GM19463 (cell line): ENCODE results near the gene ATG13.
"Not testable (repeated sequence)": the region's sequence is repeated elsewhere in the genome, so short reads cannot be mapped to it uniquely, and the experiment has no call there.

ENCODE experiments used
- ATAC-seq: cut with Tn5 transposase; IDR thresholded peaks from one replicate; pipeline ENCODE4 v1.9.1; 2021; ENCODE audit warnings: mild to moderate bottlenecking, moderate library complexity; ENCODE audit not compliant: unreplicated experiment

The ATG13 gene

GRCh38 chr11:46694607-46695006, 77.3 kb downstream of the ATG13 start:
- no peak for ATAC-seq

GRCh38 chr11:46695345-46696211, 78.2 kb downstream of the ATG13 start:
- no peak for ATAC-seq

DNA sequence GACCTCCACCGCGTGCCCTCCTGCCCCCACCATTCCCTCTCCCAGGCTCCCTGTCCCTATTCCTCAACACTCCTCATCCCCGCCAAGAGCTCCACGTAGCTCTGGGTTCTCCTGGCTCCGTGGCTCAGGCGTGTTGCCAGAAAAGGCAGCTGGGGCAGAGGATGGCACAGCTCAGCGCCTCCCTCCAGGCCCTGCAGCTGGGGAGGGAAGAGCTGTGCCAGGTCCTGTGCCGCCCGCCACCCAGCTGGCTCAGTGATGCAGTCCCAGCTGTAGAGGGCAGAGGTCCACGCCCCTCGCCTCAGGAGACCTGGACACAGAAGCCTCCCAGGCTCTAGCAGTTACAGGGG, 78.8 kb downstream of the ATG13 start:
- no peak for ATAC-seq

DNA sequence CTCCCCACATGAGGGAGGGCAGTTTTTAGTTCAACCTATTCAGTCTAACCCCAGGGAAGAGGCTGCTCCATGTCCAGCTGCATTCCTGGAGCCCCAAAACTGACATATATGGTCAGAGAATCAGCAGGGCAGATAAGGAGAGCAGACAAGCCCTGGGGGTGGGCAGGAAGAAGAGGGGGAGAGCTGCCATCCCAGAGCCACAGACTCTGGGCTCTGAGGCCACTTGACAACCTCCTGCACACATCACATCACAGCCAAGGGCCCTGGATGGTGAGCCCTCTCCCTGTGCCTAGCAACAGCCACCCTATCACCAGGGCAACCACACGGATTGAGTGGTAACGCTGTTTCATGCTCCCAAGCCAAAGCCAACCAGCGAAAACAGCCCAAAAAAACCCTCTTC, 80.0 kb downstream of the ATG13 start:
- no peak for ATAC-seq

DNA sequence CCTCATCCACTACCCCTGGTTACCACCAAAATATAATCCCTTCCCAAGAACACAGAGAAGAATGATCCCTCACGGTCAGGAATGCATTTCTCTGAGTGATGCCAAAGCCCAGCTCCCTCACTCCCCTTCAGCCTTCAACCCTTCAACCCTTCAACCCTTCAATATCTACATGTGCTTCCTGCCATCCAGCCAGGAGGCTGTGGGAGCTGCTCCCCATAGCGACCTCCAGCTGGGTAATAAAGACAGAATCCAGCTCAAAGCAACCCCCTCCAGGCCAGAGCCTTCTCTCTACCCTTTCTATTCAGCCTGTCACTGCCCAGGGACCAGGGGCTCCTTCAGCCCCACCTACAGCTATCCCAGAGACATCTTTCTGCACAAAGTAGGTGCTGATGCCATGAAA, 80.4 kb downstream of the ATG13 start:
- no peak for ATAC-seq

DNA sequence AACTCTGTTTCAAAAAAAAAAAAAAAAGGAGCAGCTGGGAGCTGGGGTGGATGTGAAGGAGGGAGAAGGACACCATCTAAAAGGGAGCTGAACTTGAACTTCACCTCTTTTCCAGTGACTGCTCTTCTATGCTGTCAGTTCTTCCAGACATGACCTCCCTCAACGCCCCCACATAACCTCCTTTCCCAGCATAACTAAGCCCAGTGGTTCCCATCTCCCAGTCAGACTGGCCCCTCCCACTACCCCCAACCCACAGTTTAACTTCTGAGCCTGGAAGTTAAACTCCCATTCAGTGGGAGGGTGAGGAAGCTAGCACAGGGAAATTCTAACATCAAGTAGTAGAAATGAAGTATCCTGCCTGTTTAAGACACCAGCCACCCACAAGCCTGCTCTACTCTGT, 81.2 kb downstream of the ATG13 start:
- no peak for ATAC-seq

- ATAC-seq = peak; percentile 97
Measured at GRCh38 chr11:46700241-46701077, 83.1 kb downstream of the ATG13 start, which contains the start of the genes ARHGAP1 and ZNF408. ARHGAP1 (minus strand) TSS chr11:46700619; CDS start chr11:46696107, 4,512 bp downstream. ZNF408 (plus strand) TSS chr11:46701031; CDS start chr11:46701048, 17 bp downstream.

DNA sequence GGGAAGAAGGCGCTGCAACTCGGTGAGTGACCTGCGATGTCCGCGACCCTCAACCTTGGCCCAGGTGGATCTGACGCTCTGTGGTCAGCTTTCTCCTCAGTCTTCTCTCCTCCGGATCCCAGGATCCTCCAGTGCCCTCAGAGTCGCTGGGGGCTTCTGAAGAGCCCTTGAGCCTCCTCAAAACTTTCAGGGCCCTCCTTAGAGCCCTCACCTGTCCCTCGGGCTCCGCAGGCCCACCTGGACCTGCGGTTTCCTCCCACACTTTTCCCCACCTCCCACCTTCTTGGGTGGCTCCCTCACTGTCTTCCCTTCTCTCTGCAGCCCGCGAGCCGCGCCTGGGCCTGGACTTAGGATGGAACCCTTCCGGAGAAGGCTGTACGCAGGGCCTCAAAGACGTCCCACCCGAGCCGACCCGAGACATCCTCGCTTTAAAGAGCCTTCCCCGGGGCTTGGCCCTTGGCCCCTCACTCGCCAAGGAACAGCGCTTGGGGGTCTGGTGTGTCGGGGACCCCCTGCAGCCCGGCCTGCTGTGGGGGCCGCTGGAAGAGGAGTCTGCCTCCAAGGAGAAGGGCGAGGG, 83.8 kb downstream of the ATG13 start:
- no peak for ATAC-seq

- no peak for ATAC-seq
Measured at GRCh38 chr11:46705070-46705688, 87.8 kb downstream of the ATG13 start.

DNA sequence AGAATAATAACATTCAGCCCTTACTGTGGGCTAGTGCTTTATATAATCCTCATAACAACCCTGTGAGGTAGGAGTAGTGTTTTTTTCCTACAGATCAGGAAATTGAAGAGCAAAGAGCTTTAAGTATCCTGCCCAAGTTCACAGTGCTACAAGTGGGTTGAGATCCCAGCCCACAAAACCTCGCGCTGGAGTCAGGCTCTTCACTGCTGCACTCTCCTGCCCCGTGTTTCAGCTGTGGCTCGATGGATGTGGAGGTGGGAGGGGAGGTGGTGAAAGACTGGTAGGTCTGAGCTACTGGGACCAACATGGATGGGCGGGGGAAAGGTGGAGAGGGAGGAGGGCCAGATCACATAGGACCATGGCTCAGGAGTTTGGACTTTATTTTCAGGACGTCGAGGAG, 89.5 kb downstream of the ATG13 start:
- ATAC-seq = no peak

DNA sequence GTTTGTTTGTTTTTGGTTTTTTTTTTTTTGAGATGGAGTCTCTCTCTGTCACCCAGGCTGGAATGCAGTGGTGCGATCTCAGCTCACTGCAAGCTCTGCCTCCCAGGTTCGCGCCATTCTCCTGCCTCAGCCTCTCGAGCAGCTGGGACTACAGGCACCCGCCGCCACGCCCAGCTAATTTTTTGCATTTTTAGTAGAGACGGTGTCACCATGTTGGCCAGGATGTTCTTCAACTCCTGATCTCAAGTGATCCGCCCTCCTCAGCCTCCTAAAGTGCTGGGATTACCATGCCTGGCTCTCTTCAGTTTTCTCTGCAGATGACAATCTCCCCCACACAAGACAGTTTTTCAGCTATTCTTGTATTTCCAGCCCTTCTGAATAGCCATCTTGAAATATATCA, 92.0 kb downstream of the ATG13 start:
- not testable (repeated sequence) for ATAC-seq

GRCh38 chr11:46710821-46711269, 93.5 kb downstream of the ATG13 start:
- ATAC-seq = no peak

- no peak for ATAC-seq
Measured at GRCh38 chr11:46711303-46711702, 94.0 kb downstream of the ATG13 start.

GRCh38 chr11:46712874-46713576, 95.7 kb downstream of the ATG13 start:
- ATAC-seq = no peak

- ATAC-seq = not testable (repeated sequence)
Measured at GRCh38 chr11:46717825-46718154, 100.4 kb downstream of the ATG13 start.

- ATAC-seq = no peak
Measured at GRCh38 chr11:46718155-46719019, 101.0 kb downstream of the ATG13 start.

GRCh38 chr11:46719048-46719542, 101.7 kb downstream of the ATG13 start, which contains the start of gene F2:
F2 (plus strand) TSS chr11:46719213; CDS start chr11:46719236, 23 bp downstream.
- no peak for ATAC-seq

DNA sequence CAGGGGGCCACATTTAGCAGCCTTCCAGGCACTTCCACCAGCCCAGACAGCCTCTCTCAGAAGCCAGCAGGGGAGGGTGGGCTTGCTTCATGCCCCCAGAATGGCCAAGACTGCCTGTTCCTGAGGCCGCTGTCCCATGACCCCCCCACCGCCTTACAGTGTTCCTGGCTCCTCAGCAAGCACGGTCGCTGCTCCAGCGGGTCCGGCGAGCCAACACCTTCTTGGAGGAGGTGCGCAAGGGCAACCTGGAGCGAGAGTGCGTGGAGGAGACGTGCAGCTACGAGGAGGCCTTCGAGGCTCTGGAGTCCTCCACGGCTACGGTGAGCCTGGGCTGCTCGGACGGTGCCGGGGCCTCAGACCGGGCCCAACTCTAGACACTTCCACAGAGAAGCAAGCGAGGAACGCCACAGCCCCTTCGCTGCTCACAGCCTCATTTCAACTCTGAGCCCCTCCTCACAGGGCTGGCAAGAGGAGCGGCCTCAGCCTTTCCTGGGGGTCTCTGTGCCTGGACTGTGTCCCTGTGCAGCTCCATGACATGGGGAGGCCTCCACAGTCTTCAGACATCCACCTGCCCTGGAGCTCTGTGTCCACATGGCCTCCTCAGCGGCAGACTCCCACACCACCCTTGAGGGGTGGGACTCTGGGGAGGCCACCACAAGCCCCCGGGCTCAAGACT, 102.3 kb downstream of the ATG13 start:
- ATAC-seq = no peak

DNA sequence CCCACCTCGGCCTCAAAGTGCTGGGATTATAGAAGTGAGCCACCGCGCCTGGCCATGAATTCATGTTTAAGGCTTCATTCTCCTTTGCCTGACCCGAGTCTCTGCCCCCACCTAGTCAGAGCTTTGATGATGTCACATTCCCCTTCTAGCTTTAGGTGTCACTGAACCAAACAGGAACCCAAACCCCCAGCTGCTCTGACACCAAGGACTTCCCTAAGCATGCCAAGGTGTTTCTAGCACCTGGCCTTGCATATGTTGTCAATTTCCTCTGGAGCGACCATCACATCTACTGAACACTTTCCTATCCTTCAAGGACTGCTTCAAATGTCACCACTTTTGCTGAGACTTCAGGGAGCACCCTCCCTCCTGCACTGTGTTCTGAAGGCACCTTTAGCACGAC, 103.9 kb downstream of the ATG13 start:
- ATAC-seq = no peak
